ENCODE results near the gene EPHA8.

The EPHA8 gene

DNA sequence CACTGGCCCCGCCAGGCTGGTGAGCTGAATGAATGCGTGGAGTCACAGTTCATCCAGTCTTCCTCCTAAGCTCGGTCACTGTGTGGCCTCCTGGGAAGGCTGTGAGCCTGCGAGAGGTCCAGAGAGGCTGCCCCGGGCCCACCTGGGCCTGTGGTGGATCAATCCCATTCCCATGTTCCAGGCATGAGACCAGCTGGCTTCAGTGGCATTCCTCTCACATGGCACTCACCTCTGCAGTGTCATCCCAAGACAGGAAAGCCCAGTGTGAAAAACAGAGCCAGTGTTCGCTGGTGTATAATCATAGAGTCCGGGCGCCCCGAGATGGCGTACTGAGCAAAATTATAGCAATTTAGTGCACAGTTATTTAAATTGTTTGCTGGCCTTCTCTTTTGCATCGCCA lies 37.6 kb upstream of the EPHA8 start:
- Histone ChIP-seq H3K9me2 (replicated peaks; ENCODE audit: insufficient read depth, low read length) (no peaks in the 10 kb centered on the region), H3K4me3 (ENCODE audit: low read length) (no peak overlapping the region), H3K9ac (ENCODE audit: low read length) (no peak overlapping the region), H2AFZ (ENCODE audit: low read length) (no peak overlapping the region), H3F3A (ENCODE audit: insufficient read depth, low read length) (no peaks in the 10 kb centered on the region), H3K79me2 (ENCODE audit: low read length) (no peaks in the 10 kb centered on the region), H3K36me3 (replicated peaks; ENCODE audit: insufficient read depth, low read length) (no peaks in the 10 kb centered on the region), H3K27me3 (replicated peaks; ENCODE audit: insufficient read depth, low read length) (no peaks in the 10 kb centered on the region), H3K4me2 (ENCODE audit: low read depth, low read length) (no peak overlapping the region), H3K4me1 (ENCODE audit: low read length) (no peaks in the 10 kb centered on the region), H4K20me1 (ENCODE audit: insufficient read depth, low read length) (no peaks in the 10 kb centered on the region), H3K27ac (ENCODE audit: low read length) (no peak overlapping the region), H3K9me3 (replicated peaks; ENCODE audit: insufficient read depth, low read length) (no peaks in the 10 kb centered on the region)
- TF ChIP-seq EZH2 (optimal IDR thresholded peaks at IDR 0.05; ENCODE audit: low read depth, low read length) (no peak), EZH2phosphoT487 (IDR thresholded peaks at IDR 0.05; ENCODE audit: low read length) (no peak)
- TF ChIP-seq, protein P1, sequence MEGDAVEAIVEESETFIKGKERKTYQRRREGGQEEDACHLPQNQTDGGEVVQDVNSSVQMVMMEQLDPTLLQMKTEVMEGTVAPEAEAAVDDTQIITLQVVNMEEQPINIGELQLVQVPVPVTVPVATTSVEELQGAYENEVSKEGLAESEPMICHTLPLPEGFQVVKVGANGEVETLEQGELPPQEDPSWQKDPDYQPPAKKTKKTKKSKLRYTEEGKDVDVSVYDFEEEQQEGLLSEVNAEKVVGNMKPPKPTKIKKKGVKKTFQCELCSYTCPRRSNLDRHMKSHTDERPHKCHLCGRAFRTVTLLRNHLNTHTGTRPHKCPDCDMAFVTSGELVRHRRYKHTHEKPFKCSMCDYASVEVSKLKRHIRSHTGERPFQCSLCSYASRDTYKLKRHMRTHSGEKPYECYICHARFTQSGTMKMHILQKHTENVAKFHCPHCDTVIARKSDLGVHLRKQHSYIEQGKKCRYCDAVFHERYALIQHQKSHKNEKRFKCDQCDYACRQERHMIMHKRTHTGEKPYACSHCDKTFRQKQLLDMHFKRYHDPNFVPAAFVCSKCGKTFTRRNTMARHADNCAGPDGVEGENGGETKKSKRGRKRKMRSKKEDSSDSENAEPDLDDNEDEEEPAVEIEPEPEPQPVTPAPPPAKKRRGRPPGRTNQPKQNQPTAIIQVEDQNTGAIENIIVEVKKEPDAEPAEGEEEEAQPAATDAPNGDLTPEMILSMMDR (IDR thresholded peaks at IDR 0.05; ENCODE audit: low read length) = no peak
- no peak for DNase-seq

DNA sequence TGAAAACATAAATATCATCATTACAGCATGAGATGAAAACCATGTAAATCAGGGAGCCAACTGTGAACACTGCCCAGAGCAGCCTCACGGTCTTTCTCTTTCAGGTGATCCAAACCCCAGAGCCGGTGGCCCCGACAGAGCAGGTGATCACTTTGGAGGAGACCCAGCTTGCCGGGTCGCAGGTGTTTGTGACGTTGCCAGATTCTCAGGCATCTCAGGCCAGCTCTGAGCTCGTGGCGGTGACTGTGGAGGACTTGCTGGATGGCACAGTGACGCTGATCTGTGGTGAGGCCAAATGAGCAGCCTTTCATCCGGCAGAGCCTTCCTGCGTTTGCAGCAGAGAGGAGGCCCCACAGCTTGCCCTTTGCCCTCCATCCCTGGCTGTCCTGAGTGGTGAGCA lies 37.2 kb upstream of the EPHA8 start:
- Histone ChIP-seq H3K9me3 (replicated peaks; ENCODE audit: insufficient read depth, low read length) (no peaks in the 10 kb centered on the region), H3K27ac (ENCODE audit: low read length) (no peak overlapping the region), H3K9me2 (replicated peaks; ENCODE audit: insufficient read depth, low read length) (no peaks in the 10 kb centered on the region), H3K4me2 (ENCODE audit: low read depth, low read length) (no peak overlapping the region), H2AFZ (ENCODE audit: low read length) (no peak overlapping the region), H3K9ac (ENCODE audit: low read length) (no peak overlapping the region), H3F3A (ENCODE audit: insufficient read depth, low read length) (no peaks in the 10 kb centered on the region), H3K4me3 (ENCODE audit: low read length) (no peak overlapping the region), H3K27me3 (replicated peaks; ENCODE audit: insufficient read depth, low read length) (no peaks in the 10 kb centered on the region), H4K20me1 (ENCODE audit: insufficient read depth, low read length) (no peaks in the 10 kb centered on the region), H3K4me1 (ENCODE audit: low read length) (no peaks in the 10 kb centered on the region), H3K79me2 (ENCODE audit: low read length) (no peaks in the 10 kb centered on the region), H3K36me3 (replicated peaks; ENCODE audit: insufficient read depth, low read length) (no peaks in the 10 kb centered on the region)
- TF ChIP-seq, protein P1 (IDR thresholded peaks at IDR 0.05; ENCODE audit: low read length) = no peak
- TF ChIP-seq EZH2 (optimal IDR thresholded peaks at IDR 0.05; ENCODE audit: low read depth, low read length) (no peak), EZH2phosphoT487 (IDR thresholded peaks at IDR 0.05; ENCODE audit: low read length) (no peak)
- no peak for DNase-seq

DNA sequence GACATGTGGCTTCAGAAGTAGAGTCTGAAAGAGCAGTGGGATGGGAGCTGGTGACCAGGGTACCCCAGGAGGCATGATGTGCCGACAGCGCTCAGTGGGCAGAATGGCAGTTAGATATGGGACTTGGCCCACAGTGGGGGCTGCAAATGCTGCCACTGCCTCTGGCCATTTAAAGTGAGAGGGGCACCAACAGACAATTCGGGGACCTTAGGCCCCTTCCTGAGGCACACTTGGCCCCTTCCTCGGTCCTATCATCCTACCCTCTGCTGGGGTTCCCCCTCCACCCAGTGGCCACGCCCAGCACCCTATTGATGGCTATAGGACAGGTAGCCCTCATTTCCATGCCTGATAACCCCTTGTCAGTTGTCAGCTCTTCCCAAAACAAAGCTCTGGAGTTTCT lies 36.6 kb upstream of the EPHA8 start:
- Histone ChIP-seq H3K4me3 (ENCODE audit: low read length) (no peak overlapping the region), H3K9me2 (replicated peaks; ENCODE audit: insufficient read depth, low read length) (no peaks in the 10 kb centered on the region), H3K36me3 (replicated peaks; ENCODE audit: insufficient read depth, low read length) (no peaks in the 10 kb centered on the region), H3K9me3 (replicated peaks; ENCODE audit: insufficient read depth, low read length) (no peaks in the 10 kb centered on the region), H2AFZ (ENCODE audit: low read length) (no peak overlapping the region), H4K20me1 (ENCODE audit: insufficient read depth, low read length) (no peaks in the 10 kb centered on the region), H3K27ac (ENCODE audit: low read length) (no peak overlapping the region), H3K27me3 (replicated peaks; ENCODE audit: insufficient read depth, low read length) (no peaks in the 10 kb centered on the region), H3F3A (ENCODE audit: insufficient read depth, low read length) (no peaks in the 10 kb centered on the region), H3K4me2 (ENCODE audit: low read depth, low read length) (no peak overlapping the region), H3K4me1 (ENCODE audit: low read length) (no peaks in the 10 kb centered on the region), H3K9ac (ENCODE audit: low read length) (no peak overlapping the region), H3K79me2 (ENCODE audit: low read length) (no peaks in the 10 kb centered on the region)
- DNase-seq = no peak
- TF ChIP-seq EZH2phosphoT487 (IDR thresholded peaks at IDR 0.05; ENCODE audit: low read length) = no peak
- TF ChIP-seq, protein P1 (IDR thresholded peaks at IDR 0.05; ENCODE audit: low read length) = no peak
- TF ChIP-seq EZH2 (optimal IDR thresholded peaks at IDR 0.05; ENCODE audit: low read depth, low read length) = no peak

Measured in MM.1S (cell line).